Ishikawa (cell line): Measurements from ENCODE around the gene RUNX1.

Experiments
- EGR1 ChIP-seq: IDR thresholded peaks from 2 replicates; pipeline ENCODE4 v1.6.1; 2012
- RAD21 ChIP-seq: IDR thresholded peaks from 2 replicates; pipeline ENCODE4 v1.6.1; 2012; ENCODE audit warnings: low read depth
- USF1 ChIP-seq: IDR thresholded peaks from 2 replicates; pipeline ENCODE4 v1.6.1; 2012

- TF ChIP-seq EGR1, result no peak
- TF ChIP-seq USF1, result no peak
- TF ChIP-seq RAD21, result no peak
These were observed 75.4 kb downstream of the RUNX1 start for GRCh38 chr21:34973685-34974084.
